Fibroblast of the aortic adventitia (primary cell): ENCODE results near the gene PDE5A. TPM values are rescaled to one million over a fixed set of nuclear protein-coding genes. Genes with fewer than 3 reads are reported as not detected.

Source experiments
- DNase-seq: peaks from one replicate; pipeline ENCODE4 v3.0.0-alpha.2; 2010; ENCODE audit warnings: low read depth
- H3K4me3 ChIP-seq: 2 replicates; pipeline ENCODE4 v1.5.1; 2011; ENCODE audit warnings: low read depth, mild to moderate bottlenecking, control low read depth, low read length, moderate library complexity
- total RNA-seq: library from RNA; depleted of rRNA; stranded (reverse); fragments of >200 nt; gene quantifications from 2 replicates; pipeline ENCODE4 v1.2.3, GENCODE V29; 2012; ENCODE audit warnings: low replicate concordance
- TF ChIP-seq, protein P1 (sequence below): IDR thresholded peaks from 2 replicates; pipeline ENCODE4 v1.5.1; 2011; ENCODE audit warnings: mild to moderate bottlenecking, low read length, control low read depth, inconsistent platforms; ENCODE audit not compliant: insufficient read depth

Gene PDE5A
- total RNA-seq: 29.3 and 146 TPM in 2 replicates

- peak; percentile 77 for DNase-seq
- TF ChIP-seq, protein P1, sequence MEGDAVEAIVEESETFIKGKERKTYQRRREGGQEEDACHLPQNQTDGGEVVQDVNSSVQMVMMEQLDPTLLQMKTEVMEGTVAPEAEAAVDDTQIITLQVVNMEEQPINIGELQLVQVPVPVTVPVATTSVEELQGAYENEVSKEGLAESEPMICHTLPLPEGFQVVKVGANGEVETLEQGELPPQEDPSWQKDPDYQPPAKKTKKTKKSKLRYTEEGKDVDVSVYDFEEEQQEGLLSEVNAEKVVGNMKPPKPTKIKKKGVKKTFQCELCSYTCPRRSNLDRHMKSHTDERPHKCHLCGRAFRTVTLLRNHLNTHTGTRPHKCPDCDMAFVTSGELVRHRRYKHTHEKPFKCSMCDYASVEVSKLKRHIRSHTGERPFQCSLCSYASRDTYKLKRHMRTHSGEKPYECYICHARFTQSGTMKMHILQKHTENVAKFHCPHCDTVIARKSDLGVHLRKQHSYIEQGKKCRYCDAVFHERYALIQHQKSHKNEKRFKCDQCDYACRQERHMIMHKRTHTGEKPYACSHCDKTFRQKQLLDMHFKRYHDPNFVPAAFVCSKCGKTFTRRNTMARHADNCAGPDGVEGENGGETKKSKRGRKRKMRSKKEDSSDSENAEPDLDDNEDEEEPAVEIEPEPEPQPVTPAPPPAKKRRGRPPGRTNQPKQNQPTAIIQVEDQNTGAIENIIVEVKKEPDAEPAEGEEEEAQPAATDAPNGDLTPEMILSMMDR: peak; percentile 74
- peak within 1 kb of the TSS; percentile 92 for H3K4me3 ChIP-seq
Observed at GRCh38 chr4:119628281-119629141, at the start of gene PDE5A. PDE5A (minus strand) TSS chr4:119628804; CDS start chr4:119628671, 133 bp downstream.

DNA sequence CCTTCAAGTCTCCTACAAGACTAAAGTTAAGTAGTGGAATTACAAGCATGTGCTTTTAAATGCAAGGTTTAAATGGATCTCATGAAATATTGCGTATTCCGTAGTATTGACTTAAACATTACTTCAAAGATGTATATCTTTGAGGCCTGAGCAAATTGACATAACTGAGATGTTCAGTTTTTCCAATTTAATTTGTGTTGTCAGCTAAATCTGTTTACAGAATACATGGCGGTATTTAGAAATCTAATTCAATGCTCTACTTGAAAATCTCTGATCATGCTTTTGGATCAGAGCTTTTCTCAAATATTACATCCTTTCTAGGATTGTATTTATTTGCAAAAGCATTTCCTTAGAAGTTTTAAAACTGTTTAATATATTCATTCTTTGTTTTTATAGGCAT, 47.5 kb upstream of the PDE5A start:
- DNase-seq: no peak
- TF ChIP-seq, protein P1: no peak
- H3K4me3 ChIP-seq: no peak overlapping the region

- TF ChIP-seq, protein P1: no peak
- H3K4me3 ChIP-seq: no peak overlapping the region
- DNase-seq: no peak
Observed at GRCh38 chr4:119675391-119675790, 46.8 kb upstream of the PDE5A start.

GRCh38 chr4:119672938-119673337, 44.3 kb upstream of the PDE5A start:
- TF ChIP-seq, protein P1: no peak
- H3K4me3 ChIP-seq: no peak overlapping the region
- no peak for DNase-seq

GRCh38 chr4:119672086-119672485, 43.5 kb upstream of the PDE5A start:
- no peak overlapping the region for H3K4me3 ChIP-seq
- TF ChIP-seq, protein P1: no peak
- no peak for DNase-seq

- TF ChIP-seq, protein P1: no peak
- no peak overlapping the region for H3K4me3 ChIP-seq
- no peak for DNase-seq
Observed at GRCh38 chr4:119671205-119671604, 42.6 kb upstream of the PDE5A start.
